UCSD-AML1 (cell line): Measurements from ENCODE around the gene CELF2.

Experiments used
- DNase-seq: peaks from one replicate; lab custom pipeline; 2025; ENCODE audit not compliant: unreplicated experiment; lab: John Stamatoyannopoulos, UW

Gene CELF2

DNA sequence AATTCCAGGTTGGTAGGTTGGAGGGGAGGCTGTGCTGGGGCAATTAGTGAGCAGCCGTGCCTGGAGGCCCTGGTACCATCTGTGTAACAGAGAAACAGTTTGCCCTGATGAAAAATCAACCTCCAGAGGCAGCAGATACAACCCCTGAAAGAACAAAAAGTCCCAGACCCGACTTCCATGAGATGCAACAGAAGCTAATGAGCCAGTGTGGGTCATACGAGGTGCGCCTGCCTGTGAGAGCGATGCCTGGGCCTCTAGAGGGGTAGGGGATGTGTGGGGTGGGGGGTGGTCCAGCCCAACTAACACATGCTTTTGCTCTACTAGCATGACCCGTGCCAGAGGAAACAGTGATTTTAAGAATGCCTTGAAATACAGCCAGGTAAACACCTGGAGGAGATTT lies 39.3 kb downstream of the CELF2 start:
- DNase-seq: no peak

GRCh38 chr10:11057448-11057847 lies 39.8 kb downstream of the CELF2 start:
- DNase-seq: no peak

DNA sequence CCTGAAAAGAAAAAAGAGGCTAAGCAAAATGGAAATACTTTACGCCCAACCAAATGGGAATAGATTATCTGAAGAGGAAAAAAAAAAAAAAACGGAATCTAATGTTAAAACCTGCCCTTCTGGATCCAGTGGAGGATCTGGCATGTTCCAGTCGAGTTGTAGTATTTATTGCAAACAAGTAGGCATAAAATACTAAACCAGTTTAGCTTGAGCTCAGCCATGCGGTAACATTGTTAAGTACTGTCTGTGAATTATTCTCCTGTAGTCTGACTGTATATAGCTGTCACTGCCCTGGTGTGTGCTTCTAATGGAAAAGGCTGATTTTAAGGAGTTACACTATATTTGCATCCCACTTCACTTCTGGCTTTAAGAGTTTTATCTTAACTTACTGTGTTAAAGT lies 40.3 kb downstream of the CELF2 start:
- no peak for DNase-seq

GRCh38 chr10:11058965-11059364 lies 41.3 kb downstream of the CELF2 start:
- DNase-seq: no peak

DNA sequence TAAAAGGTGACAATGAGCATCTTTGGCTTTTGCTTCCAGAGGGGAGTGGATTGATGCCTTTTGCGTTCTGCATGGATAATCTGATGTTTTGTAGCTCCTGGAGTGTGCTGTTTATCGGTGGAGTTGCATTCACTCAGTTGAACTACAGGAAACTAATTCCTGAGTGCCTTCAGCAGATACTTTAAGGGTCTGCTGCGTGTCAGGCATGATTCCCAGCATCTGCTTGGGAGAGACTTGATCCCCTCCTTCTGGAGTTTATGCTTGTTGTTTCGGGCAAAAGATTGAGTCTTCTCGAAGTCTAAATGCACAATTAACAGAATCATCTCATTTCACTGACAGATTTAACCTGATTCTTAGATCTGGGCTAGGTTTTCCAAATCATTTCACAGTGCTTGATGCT lies 46.2 kb downstream of the CELF2 start:
- no peak for DNase-seq

- DNase-seq: no peak
Observed at GRCh38 chr10:11064832-11065231, 47.2 kb downstream of the CELF2 start.

DNA sequence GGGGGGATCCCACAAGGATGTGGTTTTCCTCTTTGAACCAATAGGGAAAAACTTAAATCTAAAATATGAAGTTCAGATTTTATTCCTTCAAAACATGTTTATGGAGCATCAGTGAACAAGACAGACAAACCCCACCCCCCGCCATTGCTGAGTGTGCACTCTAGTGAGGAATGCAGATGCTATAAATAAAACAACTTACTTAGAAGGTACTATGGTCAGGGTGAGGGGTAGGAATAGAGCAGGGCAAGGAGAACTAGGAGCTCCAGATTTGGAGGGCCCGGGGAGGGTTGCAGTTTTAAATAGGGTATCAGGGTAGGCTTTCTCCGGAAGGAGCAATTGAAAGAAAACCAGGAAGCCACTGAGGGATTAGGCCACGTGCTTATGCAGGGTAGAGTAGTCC lies 47.9 kb downstream of the CELF2 start:
- DNase-seq: no peak

- DNase-seq: no peak
Observed at GRCh38 chr10:11066520-11066919, 48.8 kb downstream of the CELF2 start.

DNA sequence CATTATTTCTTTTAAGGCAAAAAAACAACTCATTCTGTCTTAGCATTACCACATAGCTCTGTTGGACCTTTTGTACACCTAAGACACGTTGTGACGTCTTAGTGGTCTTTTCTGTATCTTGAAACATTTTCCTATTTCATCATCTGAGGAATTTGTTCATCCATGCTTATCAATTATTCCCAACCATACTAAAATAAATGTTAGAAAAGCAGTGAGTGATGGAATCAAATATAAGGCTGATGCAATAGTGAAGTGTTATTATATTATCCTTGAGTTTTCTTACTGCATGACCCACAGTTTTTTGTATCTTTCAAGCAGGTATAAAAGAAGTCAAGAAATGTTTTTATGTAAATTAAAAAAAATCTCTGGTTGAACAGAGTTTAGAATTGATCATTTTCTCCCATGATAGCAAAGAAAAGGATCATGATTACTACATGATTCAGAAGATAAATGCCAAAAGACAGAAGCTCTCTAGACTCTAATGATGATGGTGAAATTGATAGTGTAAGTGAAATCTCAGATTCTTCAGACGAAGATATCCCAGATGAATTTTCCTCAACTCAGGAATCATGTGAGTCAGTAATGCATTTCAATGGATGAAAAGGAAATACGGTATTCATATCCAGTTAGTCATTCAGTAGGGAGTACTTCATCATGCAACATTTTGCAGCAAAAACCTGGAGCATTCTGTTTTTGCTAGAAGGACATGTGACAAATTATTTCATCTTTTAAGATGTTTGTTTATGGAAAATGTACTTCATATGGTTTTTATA lies 51.4 kb downstream of the CELF2 start:
- no peak for DNase-seq

- no peak for DNase-seq
Observed at GRCh38 chr10:11073410-11073809, 55.7 kb downstream of the CELF2 start.

DNA sequence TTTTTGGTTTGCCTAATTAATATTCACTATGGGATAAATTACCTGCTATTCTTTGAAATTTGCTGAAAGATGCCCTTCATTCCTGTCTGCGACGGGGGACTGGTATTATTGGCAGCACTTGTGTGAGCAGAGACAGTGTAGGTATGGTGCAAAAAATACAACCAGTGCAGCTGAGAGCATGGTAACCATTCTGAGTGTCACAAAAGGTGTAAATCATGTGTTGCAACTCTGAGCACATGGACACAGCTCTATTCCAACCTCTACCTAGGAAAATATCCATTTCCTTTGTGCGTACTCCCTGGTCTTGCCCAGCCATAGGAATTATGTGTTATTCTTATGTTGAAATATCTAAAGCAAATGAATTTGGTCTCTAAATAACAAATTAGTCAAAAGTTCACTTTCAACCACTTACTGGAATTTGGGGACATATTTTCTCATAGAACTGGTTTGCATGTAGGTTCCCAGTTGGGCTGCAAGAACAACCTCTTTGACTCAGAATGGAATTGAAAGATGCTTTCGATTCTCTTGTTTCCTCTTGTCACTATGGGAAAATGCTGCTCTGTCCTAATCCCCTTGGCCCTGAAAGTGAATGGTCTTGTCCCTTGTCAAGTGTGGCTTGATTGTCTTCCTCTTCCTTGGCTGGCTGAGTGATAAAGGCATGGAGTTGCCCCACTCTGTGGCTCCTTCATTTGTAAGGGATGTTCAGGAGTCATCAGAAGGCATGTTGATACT lies 57.0 kb downstream of the CELF2 start:
- no peak for DNase-seq

DNA sequence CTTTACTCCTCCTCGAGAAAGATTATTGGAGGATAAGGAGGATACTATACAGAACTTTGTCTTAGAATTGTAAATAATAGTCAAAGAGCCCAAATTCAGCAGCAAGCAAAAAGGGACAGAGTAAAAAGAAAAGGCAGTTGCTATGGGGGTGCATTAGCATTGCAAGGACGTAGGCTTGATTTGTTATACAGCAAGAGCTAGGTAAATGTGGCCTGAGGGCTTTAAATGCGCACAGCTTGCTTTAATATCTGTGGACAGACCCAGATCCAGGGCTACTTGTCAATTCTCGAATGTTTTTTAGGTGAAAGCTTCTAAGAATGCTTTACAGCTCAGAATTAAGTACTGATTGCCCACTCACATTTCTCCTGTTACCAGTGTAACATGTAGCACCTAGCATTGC lies 58.5 kb downstream of the CELF2 start:
- DNase-seq: no peak

GRCh38 chr10:11080564-11080984 lies 62.9 kb downstream of the CELF2 start:
- no peak for DNase-seq

DNA sequence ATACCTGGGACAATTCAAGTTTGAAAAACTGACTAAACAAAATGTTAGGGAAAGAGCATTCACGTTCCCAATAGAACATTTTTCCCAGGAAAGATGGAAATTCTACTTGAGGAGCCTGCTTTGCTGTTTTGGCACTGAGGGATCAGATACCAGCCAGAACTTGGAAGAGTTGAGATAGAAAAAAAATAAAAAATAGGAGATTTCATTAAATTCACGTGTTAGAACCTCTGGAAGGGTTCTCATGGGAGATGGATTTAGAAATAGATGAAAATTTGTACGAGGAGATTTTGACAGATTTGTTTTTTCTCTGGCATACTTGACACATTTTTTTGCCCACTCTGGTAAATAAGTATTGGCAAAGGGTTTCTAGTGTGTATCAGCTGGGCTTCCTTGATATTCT lies 63.7 kb downstream of the CELF2 start:
- DNase-seq: no peak

GRCh38 chr10:11082526-11082925 lies 64.9 kb downstream of the CELF2 start:
- DNase-seq: no peak

DNA sequence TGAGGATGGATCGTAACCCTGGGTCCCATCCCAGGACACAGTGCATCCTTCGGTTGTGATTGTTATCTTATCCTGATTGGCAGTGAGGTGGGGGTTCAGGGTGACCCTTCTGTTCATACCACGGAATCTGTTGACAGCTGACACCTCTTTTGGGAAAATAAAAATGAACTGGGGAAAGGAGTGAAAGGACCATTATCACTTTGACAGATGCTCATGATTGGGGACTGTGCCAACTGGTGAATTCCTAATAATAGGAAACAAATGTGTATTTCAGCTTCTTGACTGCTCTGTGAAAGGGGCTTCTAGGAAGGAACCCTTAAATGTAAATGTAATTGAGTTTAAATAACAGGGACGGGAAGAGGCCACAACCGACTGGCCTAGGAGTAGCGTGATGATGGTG lies 65.4 kb downstream of the CELF2 start:
- no peak for DNase-seq

DNA sequence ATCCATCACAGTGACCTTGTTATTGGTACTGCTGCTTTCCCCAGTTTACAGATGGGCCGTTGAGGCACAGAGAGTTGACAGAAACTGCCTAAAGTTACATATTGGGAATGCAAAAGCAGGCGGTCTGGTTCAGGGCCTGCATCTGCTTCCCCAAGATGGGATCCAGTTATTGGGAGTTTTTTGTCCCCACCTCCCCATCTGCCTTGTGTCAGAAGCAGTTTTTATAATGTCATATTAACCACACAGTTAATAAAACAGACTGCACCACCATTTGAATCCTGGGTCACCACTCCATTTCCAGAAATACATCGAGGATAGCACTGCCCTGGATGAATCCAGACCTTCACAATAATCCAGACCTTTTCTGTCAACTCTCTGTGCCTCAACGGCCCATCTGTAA lies 67.9 kb downstream of the CELF2 start:
- no peak for DNase-seq

DNA sequence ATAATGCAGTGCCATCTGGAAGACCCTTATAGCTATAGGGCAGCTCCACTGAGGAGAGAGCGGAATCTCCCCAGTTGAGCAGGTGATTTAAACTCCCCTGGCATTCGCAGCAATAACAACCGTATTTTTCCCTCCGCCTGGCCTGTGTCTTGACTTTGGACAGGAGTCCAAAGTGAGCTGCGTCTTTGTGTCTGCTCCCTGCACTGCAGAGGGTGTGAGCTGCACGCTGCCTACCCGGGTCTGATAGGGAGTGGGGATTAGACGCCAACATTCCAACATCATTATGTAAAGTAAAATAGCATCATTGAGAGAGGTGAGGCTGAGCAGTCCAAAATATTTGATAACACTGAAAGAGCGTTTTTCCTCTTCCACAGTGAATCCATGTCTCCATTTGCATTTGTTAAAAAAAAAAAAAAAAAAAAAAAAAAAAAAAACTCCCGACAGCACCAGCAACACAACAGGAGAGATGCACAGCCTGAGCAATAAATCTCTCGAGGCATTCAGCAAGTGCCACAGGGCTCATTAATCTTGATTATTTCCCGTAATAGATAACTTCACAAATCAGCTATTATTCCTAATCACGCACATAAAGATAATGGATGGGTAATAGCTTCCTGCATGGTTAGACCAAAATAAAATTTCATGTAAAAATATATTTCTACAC lies 68.6 kb downstream of the CELF2 start:
- DNase-seq: no peak

DNA sequence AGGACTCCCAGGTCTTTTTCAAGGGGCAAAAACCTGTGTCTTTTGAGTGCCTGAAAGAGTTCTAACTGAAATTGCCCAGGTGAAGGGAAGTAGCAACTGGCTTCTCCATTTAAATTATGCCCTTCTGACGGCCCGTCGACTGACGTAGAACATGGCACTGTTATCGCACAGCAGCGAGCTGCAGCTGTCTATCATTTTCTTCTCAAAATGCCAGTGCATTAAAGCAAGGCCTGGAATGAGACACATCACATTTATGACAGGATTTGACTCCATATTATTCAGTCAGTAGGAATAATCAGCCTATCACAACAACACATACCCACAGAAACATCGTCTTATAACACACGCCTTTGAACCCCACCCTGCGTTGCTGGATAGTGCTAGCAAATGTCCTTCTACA lies 69.7 kb downstream of the CELF2 start:
- DNase-seq: no peak

GRCh38 chr10:11088709-11089108 lies 71.0 kb downstream of the CELF2 start:
- DNase-seq: no peak

DNA sequence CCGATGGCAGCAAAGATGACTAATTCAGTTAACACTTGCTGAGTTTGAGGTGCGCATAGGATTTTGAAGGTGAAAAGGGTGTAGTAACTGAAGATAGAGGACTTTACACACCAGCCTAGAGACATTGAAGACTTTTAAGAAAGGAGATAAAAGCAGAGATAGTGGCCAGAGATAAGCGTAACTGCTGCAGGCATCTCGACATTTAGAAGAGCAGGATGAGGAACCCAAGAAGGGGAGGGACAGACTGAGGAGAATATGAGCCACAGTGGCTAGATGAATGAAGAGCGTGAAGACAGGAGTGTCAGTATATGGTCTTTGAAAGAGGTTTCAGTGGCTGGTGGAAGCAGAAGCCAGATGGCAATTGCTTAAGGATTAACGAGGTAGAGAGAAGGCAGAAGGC lies 71.6 kb downstream of the CELF2 start:
- no peak for DNase-seq

DNA sequence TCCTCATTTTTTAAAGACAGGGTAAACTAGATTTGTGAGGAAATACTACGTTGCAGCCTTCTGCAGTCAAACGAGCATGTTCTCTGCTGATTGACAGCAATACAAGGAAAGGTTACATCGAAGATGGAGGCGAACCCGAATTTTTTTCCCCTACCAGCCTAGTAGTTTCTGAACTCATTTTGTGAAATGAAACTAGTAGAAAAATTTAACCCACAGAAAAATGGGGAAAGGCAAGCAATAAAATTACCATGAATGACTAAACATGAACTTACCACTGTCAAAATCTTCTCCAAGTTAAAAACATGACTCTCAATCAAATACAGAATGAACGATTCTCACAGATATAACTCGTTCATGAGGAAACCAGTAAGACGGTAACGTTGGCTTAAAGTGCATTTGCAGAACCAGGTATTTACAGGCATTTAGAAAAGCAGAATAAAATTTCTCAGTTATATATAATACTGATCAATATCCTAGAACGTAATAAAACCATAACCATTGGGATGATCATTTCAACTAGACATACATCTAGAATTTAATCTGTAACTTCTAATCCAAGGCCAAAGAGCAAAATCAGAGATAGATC lies 73.9 kb downstream of the CELF2 start:
- DNase-seq: no peak
